Gastroesophageal sphincter (tissue), 4 donors: ENCODE data around the gene MROH2A. TPM values are rescaled to one million over a fixed set of nuclear protein-coding genes. Genes with fewer than 3 reads are reported as not detected.

Experiments used
- ATAC-seq: fragments of 150-250 bp; one replicate; pipeline ENCODE4 v1.9.1; 2016; ENCODE audit warnings: mild to moderate bottlenecking, moderate library complexity
- H3K27ac ChIP-seq, 4 donors: fragments of 200-600 bp; sonication (generic) in 3 of 4; 1 replicate in 3 of 4; 2 replicates in 1 of 4; pipeline ENCODE4 v1.5.1; 2016 to 2019
- H3K27me3 ChIP-seq: fragments of 200-600 bp; sonication (generic); one replicate; pipeline ENCODE4 v1.5.1; 2019
- H3K36me3 ChIP-seq, 2 donors: fragments of 200-600 bp; sonication (generic); one replicate each; pipeline ENCODE4 v1.5.1; 2019; ENCODE audit warnings: control low read depth in 1 of 2
- H3K4me1 ChIP-seq, 3 donors: fragments of 200-600 bp; sonication (generic); 1 replicate in 2 of 3; 2 replicates in 1 of 3; pipeline ENCODE4 v1.5.1; 2016 to 2019; ENCODE audit warnings: control low read depth in 2 of 3
- H3K4me3 ChIP-seq, 2 donors: fragments of 200-600 bp; sonication (generic); one replicate each; pipeline ENCODE4 v1.5.1; 2019; ENCODE audit warnings: mild to moderate bottlenecking in 1 of 2, moderate library complexity in 1 of 2
- H3K9me3 ChIP-seq, 3 donors: fragments of 200-600 bp; sonication (generic); one replicate each; pipeline ENCODE4 v1.5.1; 2017 to 2019; ENCODE audit warnings: control low read depth in 2 of 3
- CTCF ChIP-seq, 4 experiments: fragments of 200-600 bp in 2 of 4; fragments of 450-650 bp in 2 of 4; sonication (generic) in 1 of 4; IDR thresholded peaks; one replicate each; pipeline ENCODE4 v1.5.1; 2017 to 2019; ENCODE audit warnings: antibody characterized with exemption in 4 of 4, mild to moderate bottlenecking in 2 of 4, moderate library complexity in 2 of 4
- EP300 ChIP-seq: sonication (generic); formaldehyde crosslinking; IDR thresholded peaks from one replicate; pipeline ENCODE4 v1.6.1; 2017; ENCODE audit warnings: antibody characterized with exemption, mild to moderate bottlenecking
- POLR2A ChIP-seq, 2 donors: fragments of 450-650 bp; IDR thresholded peaks; one replicate each; pipeline ENCODE4 v1.6.1; 2017; ENCODE audit warnings: antibody characterized with exemption in 2 of 2, mild to moderate bottlenecking in 2 of 2, moderate library complexity in 1 of 2
- POLR2AphosphoS5 ChIP-seq: sonication (generic); formaldehyde crosslinking; IDR thresholded peaks from one replicate; pipeline ENCODE4 v1.6.1; 2017; ENCODE audit warnings: antibody characterized with exemption
- WGBS, 2 donors: methylation state at CpG; one replicate each; pipeline ENCODE4 v1.1.5; 2018; ENCODE audit warnings: low coverage in 1 of 2; 5-methylcytosine and 5-hydroxymethylcytosine counted together
- total RNA-seq, 4 donors: library from RNA; depleted of rRNA; stranded (reverse); fragments of >200 nt; gene quantifications; one replicate each; pipeline ENCODE4 v1.1.0, GENCODE V29; 2016

MROH2A gene
- total RNA-seq, 4 donors from 2014 or later = not detected

GRCh38 chr2:233792720-233793119, 14.6 kb downstream of the MROH2A start:
- H3K9me3 ChIP-seq = no peaks in the 10 kb centered on the region
- TF ChIP-seq CTCF (IDR thresholded peaks at IDR 0.05) (no peak), POLR2A (IDR thresholded peaks at IDR 0.05) (no peak), EP300 (no peak), POLR2AphosphoS5 (no peak)
- no peak overlapping the region for H3K27ac ChIP-seq
- no peaks in the 10 kb centered on the region for H3K4me1 ChIP-seq
- H3K27me3 ChIP-seq = no peaks in the 10 kb centered on the region
- WGBS, 2 donors = 85 to 89% methylated on average over 2 to 3 of the region's 7 CpGs
- no peak overlapping the region for H3K4me3 ChIP-seq
- no peaks in the 10 kb centered on the region for H3K36me3 ChIP-seq
- ATAC-seq = no peak

GRCh38 chr2:233793465-233794127, 15.5 kb downstream of the MROH2A start:
- no peak overlapping the region for H3K4me3 ChIP-seq
- H3K36me3 ChIP-seq = no peaks in the 10 kb centered on the region
- no peak overlapping the region for H3K27ac ChIP-seq
- 51 to 81% methylated on average over 3 to 4 of the region's 18 CpGs for WGBS, 2 donors
- no peaks in the 10 kb centered on the region for H3K4me1 ChIP-seq
- TF ChIP-seq CTCF (IDR thresholded peaks at IDR 0.05) = no peak
- no peak for TF ChIP-seq POLR2A (IDR thresholded peaks at IDR 0.05)
- no peak for TF ChIP-seq POLR2AphosphoS5
- TF ChIP-seq EP300 = no peak
- ATAC-seq = no peak
- H3K27me3 ChIP-seq = no peaks in the 10 kb centered on the region
- H3K9me3 ChIP-seq = no peaks in the 10 kb centered on the region

GRCh38 chr2:233794128-233794658, 16.1 kb downstream of the MROH2A start:
- 0% methylated on average over 1 of the region's 17 CpGs; no CpG with 5 or more reads in 1 of the 2 donors for WGBS, 2 donors
- Histone ChIP-seq H3K36me3 (no peaks in the 10 kb centered on the region), H3K4me3 (no peak overlapping the region), H3K4me1 (no peaks in the 10 kb centered on the region), H3K9me3 (no peaks in the 10 kb centered on the region), H3K27ac (no peak overlapping the region), H3K27me3 (peaks cover 2% of the 10 kb centered on the region)
- TF ChIP-seq POLR2A (IDR thresholded peaks at IDR 0.05) (no peak), CTCF (IDR thresholded peaks at IDR 0.05) (no peak), EP300 (no peak), POLR2AphosphoS5 (no peak)
- ATAC-seq = no peak

- TF ChIP-seq CTCF (IDR thresholded peaks at IDR 0.05) (no peak), POLR2AphosphoS5 (no peak), POLR2A (IDR thresholded peaks at IDR 0.05) (no peak), EP300 (no peak)
- Histone ChIP-seq H3K27ac (no peak overlapping the region), H3K27me3 (peaks cover 5% of the 10 kb centered on the region), H3K36me3 (no peaks in the 10 kb centered on the region), H3K4me3 (no peak overlapping the region), H3K4me1 (no peaks in the 10 kb centered on the region), H3K9me3 (no peaks in the 10 kb centered on the region)
- WGBS, 2 donors = no CpG with 5 or more reads among the region's 13 CpGs
- no peak for ATAC-seq
These were observed 17.6 kb downstream of the MROH2A start for GRCh38 chr2:233795735-233796171.

- no peak overlapping the region for H3K4me3 ChIP-seq
- no peak overlapping the region for H3K27ac ChIP-seq
- no peak for ATAC-seq
- no peak for TF ChIP-seq CTCF (IDR thresholded peaks at IDR 0.05)
- TF ChIP-seq POLR2A (IDR thresholded peaks at IDR 0.05) = no peak
- TF ChIP-seq POLR2AphosphoS5 = no peak
- TF ChIP-seq EP300 = no peak
- H3K4me1 ChIP-seq = no peaks in the 10 kb centered on the region
- no peaks in the 10 kb centered on the region for H3K9me3 ChIP-seq
- no peaks in the 10 kb centered on the region for H3K36me3 ChIP-seq
- WGBS, 2 donors = 80 to 89% methylated on average over 1 to 3 of the region's 9 CpGs
- H3K27me3 ChIP-seq = peaks cover 5% of the 10 kb centered on the region
These were observed 18.1 kb downstream of the MROH2A start for GRCh38 chr2:233796254-233796653.
